ENCODE measurements around the gene TM7SF2. TPM values are rescaled to one million over a fixed set of nuclear protein-coding genes. Genes with fewer than 3 reads are reported as not detected.

TM7SF2 gene
- total and polyA plus RNA-seq, 2 of the 13 experiments (the other 11 are each of a cell fraction or from before 2014, with no cell fraction given), result 56.0 to 66.9 TPM

DNA sequence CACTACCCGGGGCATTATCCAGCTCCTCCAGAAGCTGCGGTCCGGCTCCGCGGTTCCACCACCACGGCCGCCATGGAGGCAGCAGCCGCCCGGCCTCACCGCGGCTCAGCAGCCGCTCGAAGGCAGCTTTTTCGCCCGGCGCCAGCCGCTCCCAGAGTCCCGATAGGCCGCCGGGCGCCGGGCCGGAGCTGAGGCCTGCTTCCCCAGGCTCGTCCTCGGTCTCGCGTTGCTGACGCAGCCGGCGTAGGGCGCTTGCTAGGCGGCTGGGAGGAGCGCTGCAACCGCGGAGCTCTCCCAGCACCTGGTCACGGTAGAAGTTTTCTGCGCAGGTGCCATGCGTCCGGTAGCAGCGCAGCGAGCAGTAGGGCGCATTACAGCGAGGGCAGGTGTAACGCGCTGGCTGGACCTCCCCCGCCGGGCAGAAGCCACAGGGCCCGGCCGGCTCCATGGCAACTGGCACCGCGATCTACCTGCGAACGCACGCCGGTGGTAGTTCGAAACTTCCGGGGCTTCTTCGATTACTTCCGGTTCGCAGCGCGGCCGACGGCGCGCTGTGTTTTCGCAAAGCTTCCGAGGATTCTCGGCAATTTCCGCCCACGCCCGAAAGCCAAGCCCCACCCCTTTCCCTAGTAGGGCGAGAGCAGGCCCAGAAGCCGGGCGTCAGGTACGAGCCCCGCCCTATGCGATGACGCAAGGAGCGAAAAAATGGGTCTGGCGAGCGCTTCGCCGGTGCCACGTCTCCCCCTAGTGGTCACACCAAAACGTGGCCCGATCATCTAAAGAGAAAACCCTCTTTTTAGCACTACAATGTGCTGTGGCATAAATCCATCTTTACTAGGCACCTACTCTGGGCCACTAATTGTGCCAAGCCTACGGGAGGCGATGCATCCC lies 5.8 kb downstream of the TM7SF2 start, which contains the start of gene ZNHIT2 (continued):
- TF ChIP-seq, protein P1, sequence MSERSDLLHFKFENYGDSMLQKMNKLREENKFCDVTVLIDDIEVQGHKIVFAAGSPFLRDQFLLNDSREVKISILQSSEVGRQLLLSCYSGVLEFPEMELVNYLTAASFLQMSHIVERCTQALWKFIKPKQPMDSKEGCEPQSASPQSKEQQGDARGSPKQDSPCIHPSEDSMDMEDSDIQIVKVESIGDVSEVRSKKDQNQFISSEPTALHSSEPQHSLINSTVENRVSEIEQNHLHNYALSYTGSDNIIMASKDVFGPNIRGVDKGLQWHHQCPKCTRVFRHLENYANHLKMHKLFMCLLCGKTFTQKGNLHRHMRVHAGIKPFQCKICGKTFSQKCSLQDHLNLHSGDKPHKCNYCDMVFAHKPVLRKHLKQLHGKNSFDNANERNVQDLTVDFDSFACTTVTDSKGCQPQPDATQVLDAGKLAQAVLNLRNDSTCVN (CRISPR knock-in tag; IDR thresholded peaks at IDR 0.05; ENCODE audit: borderline replicate concordance), result no peak; the same call in 1 of the 2 replicates
- TF ChIP-seq, protein P2, sequence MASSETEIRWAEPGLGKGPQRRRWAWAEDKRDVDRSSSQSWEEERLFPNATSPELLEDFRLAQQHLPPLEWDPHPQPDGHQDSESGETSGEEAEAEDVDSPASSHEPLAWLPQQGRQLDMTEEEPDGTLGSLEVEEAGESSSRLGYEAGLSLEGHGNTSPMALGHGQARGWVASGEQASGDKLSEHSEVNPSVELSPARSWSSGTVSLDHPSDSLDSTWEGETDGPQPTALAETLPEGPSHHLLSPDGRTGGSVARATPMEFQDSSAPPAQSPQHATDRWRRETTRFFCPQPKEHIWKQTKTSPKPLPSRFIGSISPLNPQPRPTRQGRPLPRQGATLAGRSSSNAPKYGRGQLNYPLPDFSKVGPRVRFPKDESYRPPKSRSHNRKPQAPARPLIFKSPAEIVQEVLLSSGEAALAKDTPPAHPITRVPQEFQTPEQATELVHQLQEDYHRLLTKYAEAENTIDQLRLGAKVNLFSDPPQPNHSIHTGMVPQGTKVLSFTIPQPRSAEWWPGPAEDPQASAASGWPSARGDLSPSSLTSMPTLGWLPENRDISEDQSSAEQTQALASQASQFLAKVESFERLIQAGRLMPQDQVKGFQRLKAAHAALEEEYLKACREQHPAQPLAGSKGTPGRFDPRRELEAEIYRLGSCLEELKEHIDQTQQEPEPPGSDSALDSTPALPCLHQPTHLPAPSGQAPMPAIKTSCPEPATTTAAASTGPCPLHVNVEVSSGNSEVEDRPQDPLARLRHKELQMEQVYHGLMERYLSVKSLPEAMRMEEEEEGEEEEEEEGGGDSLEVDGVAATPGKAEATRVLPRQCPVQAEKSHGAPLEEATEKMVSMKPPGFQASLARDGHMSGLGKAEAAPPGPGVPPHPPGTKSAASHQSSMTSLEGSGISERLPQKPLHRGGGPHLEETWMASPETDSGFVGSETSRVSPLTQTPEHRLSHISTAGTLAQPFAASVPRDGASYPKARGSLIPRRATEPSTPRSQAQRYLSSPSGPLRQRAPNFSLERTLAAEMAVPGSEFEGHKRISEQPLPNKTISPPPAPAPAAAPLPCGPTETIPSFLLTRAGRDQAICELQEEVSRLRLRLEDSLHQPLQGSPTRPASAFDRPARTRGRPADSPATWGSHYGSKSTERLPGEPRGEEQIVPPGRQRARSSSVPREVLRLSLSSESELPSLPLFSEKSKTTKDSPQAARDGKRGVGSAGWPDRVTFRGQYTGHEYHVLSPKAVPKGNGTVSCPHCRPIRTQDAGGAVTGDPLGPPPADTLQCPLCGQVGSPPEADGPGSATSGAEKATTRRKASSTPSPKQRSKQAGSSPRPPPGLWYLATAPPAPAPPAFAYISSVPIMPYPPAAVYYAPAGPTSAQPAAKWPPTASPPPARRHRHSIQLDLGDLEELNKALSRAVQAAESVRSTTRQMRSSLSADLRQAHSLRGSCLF (CRISPR knock-in tag; IDR thresholded peaks at IDR 0.05; ENCODE audit: borderline replicate concordance), result no peak
- TF ChIP-seq, protein P3, sequence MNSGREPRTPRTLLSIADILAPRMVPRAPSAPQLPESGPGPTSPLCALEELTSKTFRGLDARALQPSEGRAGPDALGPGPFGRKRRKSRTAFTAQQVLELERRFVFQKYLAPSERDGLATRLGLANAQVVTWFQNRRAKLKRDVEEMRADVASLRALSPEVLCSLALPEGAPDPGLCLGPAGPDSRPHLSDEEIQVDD (CRISPR knock-in tag; IDR thresholded peaks at IDR 0.05; ENCODE audit: borderline replicate concordance), result peak; percentile 61; the same call in 1 of the 2 replicates
- no peak for TF ChIP-seq ONECUT2 (CRISPR knock-in tag; IDR thresholded peaks at IDR 0.05)
- peak; percentile 80 for TF ChIP-seq HES4 (CRISPR knock-in tag; IDR thresholded peaks at IDR 0.05; ENCODE audit: borderline replicate concordance)
- TF ChIP-seq ZNF616 (CRISPR knock-in tag; IDR thresholded peaks at IDR 0.05; ENCODE audit: low read depth), result peak; percentile 81; the same call in 1 of the 2 replicates
- TF ChIP-seq ZSCAN21 (CRISPR knock-in tag; IDR thresholded peaks at IDR 0.05; ENCODE audit: borderline replicate concordance), result no peak
- TF ChIP-seq ATF7-NPFF (CRISPR knock-in tag; IDR thresholded peaks at IDR 0.05; ENCODE audit: low read depth), result no peak; the same call in 1 of the 2 replicates
- TF ChIP-seq ZIK1 (CRISPR knock-in tag; IDR thresholded peaks at IDR 0.05; ENCODE audit: borderline replicate concordance, low read depth), result peak; percentile 80
- peak; percentile 55; the same call in 1 of the 2 replicates for TF ChIP-seq BHLHE40 (IDR thresholded peaks at IDR 0.05; ENCODE audit: low read length)
- TF ChIP-seq, protein P4, sequence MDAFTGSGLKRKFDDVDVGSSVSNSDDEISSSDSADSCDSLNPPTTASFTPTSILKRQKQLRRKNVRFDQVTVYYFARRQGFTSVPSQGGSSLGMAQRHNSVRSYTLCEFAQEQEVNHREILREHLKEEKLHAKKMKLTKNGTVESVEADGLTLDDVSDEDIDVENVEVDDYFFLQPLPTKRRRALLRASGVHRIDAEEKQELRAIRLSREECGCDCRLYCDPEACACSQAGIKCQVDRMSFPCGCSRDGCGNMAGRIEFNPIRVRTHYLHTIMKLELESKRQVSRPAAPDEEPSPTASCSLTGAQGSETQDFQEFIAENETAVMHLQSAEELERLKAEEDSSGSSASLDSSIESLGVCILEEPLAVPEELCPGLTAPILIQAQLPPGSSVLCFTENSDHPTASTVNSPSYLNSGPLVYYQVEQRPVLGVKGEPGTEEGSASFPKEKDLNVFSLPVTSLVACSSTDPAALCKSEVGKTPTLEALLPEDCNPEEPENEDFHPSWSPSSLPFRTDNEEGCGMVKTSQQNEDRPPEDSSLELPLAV (CRISPR knock-in tag; conservative IDR thresholded peaks at IDR 0.05; ENCODE audit: low read depth), result no peak; the same call in 1 of the 2 replicates
- TF ChIP-seq ZNF549 (CRISPR knock-in tag; IDR thresholded peaks at IDR 0.05), result no peak
- peak; percentile 69 for TF ChIP-seq HCFC1 (IDR thresholded peaks at IDR 0.05; ENCODE audit: low read depth, low read length)
- peak; percentile 13; the same call in 1 of the 2 replicates for TF ChIP-seq HNF4A (CRISPR knock-in tag; IDR thresholded peaks at IDR 0.05)
- TF ChIP-seq CBFB (CRISPR knock-in tag; IDR thresholded peaks at IDR 0.05), result 0 out of 2 replicates have a peak, but pooled peaks have one; percentile 36
- TF ChIP-seq, protein P5, sequence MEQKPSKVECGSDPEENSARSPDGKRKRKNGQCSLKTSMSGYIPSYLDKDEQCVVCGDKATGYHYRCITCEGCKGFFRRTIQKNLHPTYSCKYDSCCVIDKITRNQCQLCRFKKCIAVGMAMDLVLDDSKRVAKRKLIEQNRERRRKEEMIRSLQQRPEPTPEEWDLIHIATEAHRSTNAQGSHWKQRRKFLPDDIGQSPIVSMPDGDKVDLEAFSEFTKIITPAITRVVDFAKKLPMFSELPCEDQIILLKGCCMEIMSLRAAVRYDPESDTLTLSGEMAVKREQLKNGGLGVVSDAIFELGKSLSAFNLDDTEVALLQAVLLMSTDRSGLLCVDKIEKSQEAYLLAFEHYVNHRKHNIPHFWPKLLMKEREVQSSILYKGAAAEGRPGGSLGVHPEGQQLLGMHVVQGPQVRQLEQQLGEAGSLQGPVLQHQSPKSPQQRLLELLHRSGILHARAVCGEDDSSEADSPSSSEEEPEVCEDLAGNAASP (CRISPR knock-in tag; IDR thresholded peaks at IDR 0.05; ENCODE audit: borderline replicate concordance), result peak; percentile 26; the same call in 1 of the 2 replicates
- TF ChIP-seq ZMAT3 (CRISPR knock-in tag; conservative IDR thresholded peaks at IDR 0.05), result peak; percentile 66; the same call in 1 of the 2 replicates
- TF ChIP-seq ZNF629 (CRISPR knock-in tag; conservative IDR thresholded peaks at IDR 0.05), result no peak; the same call in none of the 2 replicates
- peak; percentile 96 for TF ChIP-seq KAT8 (CRISPR knock-in tag; IDR thresholded peaks at IDR 0.05)

Measured in HepG2 (cell line).